ENCODE results near the gene PDIA2. TPM values are rescaled to one million over a fixed set of nuclear protein-coding genes. Genes with fewer than 3 reads are reported as not detected.

Gene PDIA2
- total and polyA plus RNA-seq, 4 donors = 0.03 to 0.09 TPM; not detected in 2

GRCh38 chr16:259814-260253 lies 23.1 kb upstream of the PDIA2 start:
- 92% methylated on average over 13 of the region's 13 CpGs for WGBS
- Histone ChIP-seq H3K27me3 (ENCODE audit: control insufficient read depth in 4 of 4, insufficient read depth in 4 of 4, low read length in 3 of 4) (no peaks in the 10 kb centered on the region), H3K9ac (ENCODE audit: low read depth in 1 of 2, low read length in 2 of 2) (no peak overlapping the region), H3K4me1 (ENCODE audit: control insufficient read depth in 4 of 4, insufficient read depth in 4 of 4, low read length in 3 of 4) (no peaks in the 10 kb centered on the region), H3K36me3 (ENCODE audit: control insufficient read depth in 4 of 4, insufficient read depth in 3 of 4, low read depth in 1 of 4, low read length in 3 of 4) (peaks cover 6 to 55% (median 14%) of the 10 kb centered on the region in 4 donors), H3K4me3 (ENCODE audit: low read depth in 1 of 3, low read length in 3 of 3) (no peak overlapping the region), H3K27ac (ENCODE audit: low read depth in 1 of 2, low read length in 2 of 2) (no peak overlapping the region), H3K9me3 (ENCODE audit: control insufficient read depth in 4 of 4, low read length in 3 of 4) (no peaks in the 10 kb centered on the region)
- DNase-seq (ENCODE audit: low spot score) = no peak
- no peak for TF ChIP-seq HNF4A (conservative IDR thresholded peaks at IDR 0.05)
- TF ChIP-seq NR2F2 (IDR thresholded peaks at IDR 0.05) = no peak
- TF ChIP-seq REST (IDR thresholded peaks at IDR 0.05) = no peak
- TF ChIP-seq RXRA (IDR thresholded peaks at IDR 0.05) = no peak
- no peak for TF ChIP-seq YY1 (IDR thresholded peaks at IDR 0.05)
- no peak for TF ChIP-seq FOXA2 (IDR thresholded peaks at IDR 0.05)
- no peak for TF ChIP-seq JUND (IDR thresholded peaks at IDR 0.05)
- TF ChIP-seq FOXA1 (IDR thresholded peaks at IDR 0.05) = no peak
- TF ChIP-seq, protein P1, sequence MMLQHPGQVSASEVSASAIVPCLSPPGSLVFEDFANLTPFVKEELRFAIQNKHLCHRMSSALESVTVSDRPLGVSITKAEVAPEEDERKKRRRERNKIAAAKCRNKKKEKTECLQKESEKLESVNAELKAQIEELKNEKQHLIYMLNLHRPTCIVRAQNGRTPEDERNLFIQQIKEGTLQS (IDR thresholded peaks at IDR 0.05) = no peak

DNA sequence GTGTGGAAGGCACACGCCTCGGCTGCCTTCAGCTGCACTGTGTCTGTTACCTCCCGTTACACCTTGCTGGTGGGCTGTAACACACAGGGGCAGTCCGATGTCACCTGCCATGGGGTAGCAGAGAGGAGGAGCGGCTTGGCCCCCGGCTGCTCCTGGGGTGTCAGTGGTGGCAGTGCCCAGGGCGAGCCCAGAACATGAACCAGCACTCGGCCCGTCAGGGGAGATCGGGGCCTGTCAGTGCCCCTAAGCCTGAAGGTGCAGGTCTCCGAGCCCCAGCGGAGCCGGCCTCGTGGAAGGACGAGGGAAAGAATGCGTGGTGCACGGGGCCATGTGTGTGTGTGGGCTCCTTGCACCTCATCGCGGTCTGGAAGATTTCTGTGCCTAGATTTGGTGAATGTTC lies 22.6 kb upstream of the PDIA2 start:
- TF ChIP-seq, protein P2, sequence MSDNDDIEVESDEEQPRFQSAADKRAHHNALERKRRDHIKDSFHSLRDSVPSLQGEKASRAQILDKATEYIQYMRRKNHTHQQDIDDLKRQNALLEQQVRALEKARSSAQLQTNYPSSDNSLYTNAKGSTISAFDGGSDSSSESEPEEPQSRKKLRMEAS (IDR thresholded peaks at IDR 0.05) = no peak
- TF ChIP-seq, protein P1 (IDR thresholded peaks at IDR 0.05) = no peak
- no peak for TF ChIP-seq RAD21 (IDR thresholded peaks at IDR 0.05)
- TF ChIP-seq FOXA2 (IDR thresholded peaks at IDR 0.05) = no peak
- no peak for TF ChIP-seq CTCF (IDR thresholded peaks at IDR 0.05; ENCODE audit: low read depth, low read length, missing input control)
- no peak for TF ChIP-seq SP1 (IDR thresholded peaks at IDR 0.05)
- TF ChIP-seq, protein P3, sequence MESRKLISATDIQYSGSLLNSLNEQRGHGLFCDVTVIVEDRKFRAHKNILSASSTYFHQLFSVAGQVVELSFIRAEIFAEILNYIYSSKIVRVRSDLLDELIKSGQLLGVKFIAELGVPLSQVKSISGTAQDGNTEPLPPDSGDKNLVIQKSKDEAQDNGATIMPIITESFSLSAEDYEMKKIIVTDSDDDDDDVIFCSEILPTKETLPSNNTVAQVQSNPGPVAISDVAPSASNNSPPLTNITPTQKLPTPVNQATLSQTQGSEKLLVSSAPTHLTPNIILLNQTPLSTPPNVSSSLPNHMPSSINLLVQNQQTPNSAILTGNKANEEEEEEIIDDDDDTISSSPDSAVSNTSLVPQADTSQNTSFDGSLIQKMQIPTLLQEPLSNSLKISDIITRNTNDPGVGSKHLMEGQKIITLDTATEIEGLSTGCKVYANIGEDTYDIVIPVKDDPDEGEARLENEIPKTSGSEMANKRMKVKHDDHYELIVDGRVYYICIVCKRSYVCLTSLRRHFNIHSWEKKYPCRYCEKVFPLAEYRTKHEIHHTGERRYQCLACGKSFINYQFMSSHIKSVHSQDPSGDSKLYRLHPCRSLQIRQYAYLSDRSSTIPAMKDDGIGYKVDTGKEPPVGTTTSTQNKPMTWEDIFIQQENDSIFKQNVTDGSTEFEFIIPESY (IDR thresholded peaks at IDR 0.05) = no peak
- Histone ChIP-seq H3K36me3 (ENCODE audit: control insufficient read depth in 4 of 4, insufficient read depth in 3 of 4, low read depth in 1 of 4, low read length in 3 of 4) (peaks cover 6 to 57% (median 14%) of the 10 kb centered on the region in 4 donors), H3K4me3 (ENCODE audit: low read depth in 1 of 3, low read length in 3 of 3) (no peak overlapping the region), H3K27ac (ENCODE audit: low read depth in 1 of 2, low read length in 2 of 2) (no peak overlapping the region), H3K27me3 (ENCODE audit: control insufficient read depth in 4 of 4, insufficient read depth in 4 of 4, low read length in 3 of 4) (no peaks in the 10 kb centered on the region), H3K9ac (ENCODE audit: low read depth in 1 of 2, low read length in 2 of 2) (no peak overlapping the region), H3K4me1 (ENCODE audit: control insufficient read depth in 4 of 4, insufficient read depth in 4 of 4, low read length in 3 of 4) (no peaks in the 10 kb centered on the region), H3K9me3 (ENCODE audit: control insufficient read depth in 4 of 4, low read length in 3 of 4) (no peaks in the 10 kb centered on the region)
- 97% methylated on average over 19 of the region's 19 CpGs for WGBS
- DNase-seq (ENCODE audit: low spot score) = no peak
